Colonic mucosa (tissue), 4 donors: ENCODE measurements around the gene CSF2RB. TPM values are rescaled to one million over a fixed set of nuclear protein-coding genes. Genes with fewer than 3 reads are reported as not detected.

ENCODE experiments used
- DNase-seq: peaks from one replicate; pipeline ENCODE4 v3.0.0-alpha.2; 2020
- H3K27ac ChIP-seq: fragments of 200-600 bp; one replicate; pipeline ENCODE4 v1.8.0; 2021
- H3K27me3 ChIP-seq: fragments of 200-600 bp; one replicate; pipeline ENCODE4 v1.8.0; 2021
- H3K36me3 ChIP-seq: fragments of 200-600 bp; one replicate; pipeline ENCODE4 v1.8.0; 2021
- H3K4me1 ChIP-seq: fragments of 200-600 bp; one replicate; pipeline ENCODE4 v1.8.0; 2021; ENCODE audit warnings: mild to moderate bottlenecking
- H3K4me3 ChIP-seq: fragments of 200-600 bp; one replicate; pipeline ENCODE4 v1.8.0; 2021
- H3K9ac ChIP-seq, 2 donors: one replicate each; pipeline ENCODE4 v1.7.0; 2013; ENCODE audit warnings: control low read depth in 2 of 2, low read depth in 2 of 2, low read length in 2 of 2
- H3K9me3 ChIP-seq: fragments of 200-600 bp; one replicate; pipeline ENCODE4 v1.8.0; 2021
- intact Hi-C: fragments of 100-400 bp; cut with DNase I; formaldehyde crosslinking; loops from one replicate; pipeline ENCODE4 v1.14.1; 2022
- total RNA-seq, 2 donors: library from RNA; stranded (reverse); fragmentation: NEBNext Ultra II Directional in 1 of 2; extraction: Animal tissue kit (Norgen Biotek cat#: 25700) in 1 of 2; gene quantifications; one replicate each; pipeline ENCODE4 v1.2.1, GENCODE V29; 2021
- TF ChIP-seq, protein P1 (sequence below): fragments of 200-600 bp; IDR thresholded peaks from one replicate; pipeline ENCODE4 v1.8.0; 2022; ENCODE audit warnings: antibody characterized with exemption, mild to moderate bottlenecking
- donor health status: healthy.
- donor health status: DM: no; HTN: no; CAD: no.
- donor health status: DM: no; HTN: no; CAD: no.

The CSF2RB gene
- total RNA-seq, 2 donors from 2014 or later: 2.1 to 5.2 TPM

DNA sequence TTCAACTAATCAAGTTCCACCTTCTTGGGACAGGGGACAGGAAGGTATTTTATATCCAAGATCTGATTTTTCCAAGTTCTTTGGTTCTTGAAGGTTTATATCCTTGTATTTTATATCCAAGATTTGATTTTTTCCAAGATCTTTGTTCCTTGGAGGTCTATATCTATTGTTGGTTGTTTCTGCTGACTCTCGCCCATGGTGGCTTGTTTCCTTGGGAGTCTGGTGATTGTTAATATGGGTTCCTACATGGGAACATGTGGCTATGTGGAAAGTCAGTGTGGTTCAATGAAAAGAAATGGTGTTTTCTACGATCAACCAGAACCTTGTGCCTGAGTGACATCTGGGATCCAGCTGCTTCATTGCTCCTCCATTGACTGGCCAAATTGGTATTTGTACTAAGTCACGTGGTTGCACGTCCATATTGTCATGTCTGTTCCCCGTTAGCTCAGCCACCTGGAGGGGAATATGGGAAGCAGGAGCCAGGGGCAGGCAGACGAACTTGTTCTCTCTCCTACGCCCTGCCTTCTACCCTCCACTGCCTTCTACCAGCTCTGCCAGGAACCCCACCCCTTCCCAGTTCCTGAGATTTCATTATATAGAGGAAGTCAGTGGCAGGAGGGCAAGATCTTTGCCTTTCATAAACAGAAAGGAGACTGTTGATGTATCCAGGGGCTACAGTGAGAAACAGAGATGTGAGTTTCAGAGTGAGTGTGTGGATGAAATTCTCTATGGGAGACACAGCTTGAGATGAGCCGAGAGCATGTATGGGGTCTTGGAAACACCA is 11.1 kb upstream of the CSF2RB start:
- Histone ChIP-seq H3K4me1 (no peaks in the 10 kb centered on the region), H3K27me3 (no peaks in the 10 kb centered on the region), H3K9me3 (no peaks in the 10 kb centered on the region), H3K9ac (no peak overlapping the region), H3K27ac (no peak overlapping the region), H3K4me3 (no peak overlapping the region), H3K36me3 (no peaks in the 10 kb centered on the region)
- intact Hi-C loops: no loop called here
- no peak for DNase-seq
- TF ChIP-seq, protein P1, sequence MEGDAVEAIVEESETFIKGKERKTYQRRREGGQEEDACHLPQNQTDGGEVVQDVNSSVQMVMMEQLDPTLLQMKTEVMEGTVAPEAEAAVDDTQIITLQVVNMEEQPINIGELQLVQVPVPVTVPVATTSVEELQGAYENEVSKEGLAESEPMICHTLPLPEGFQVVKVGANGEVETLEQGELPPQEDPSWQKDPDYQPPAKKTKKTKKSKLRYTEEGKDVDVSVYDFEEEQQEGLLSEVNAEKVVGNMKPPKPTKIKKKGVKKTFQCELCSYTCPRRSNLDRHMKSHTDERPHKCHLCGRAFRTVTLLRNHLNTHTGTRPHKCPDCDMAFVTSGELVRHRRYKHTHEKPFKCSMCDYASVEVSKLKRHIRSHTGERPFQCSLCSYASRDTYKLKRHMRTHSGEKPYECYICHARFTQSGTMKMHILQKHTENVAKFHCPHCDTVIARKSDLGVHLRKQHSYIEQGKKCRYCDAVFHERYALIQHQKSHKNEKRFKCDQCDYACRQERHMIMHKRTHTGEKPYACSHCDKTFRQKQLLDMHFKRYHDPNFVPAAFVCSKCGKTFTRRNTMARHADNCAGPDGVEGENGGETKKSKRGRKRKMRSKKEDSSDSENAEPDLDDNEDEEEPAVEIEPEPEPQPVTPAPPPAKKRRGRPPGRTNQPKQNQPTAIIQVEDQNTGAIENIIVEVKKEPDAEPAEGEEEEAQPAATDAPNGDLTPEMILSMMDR: no peak

DNA sequence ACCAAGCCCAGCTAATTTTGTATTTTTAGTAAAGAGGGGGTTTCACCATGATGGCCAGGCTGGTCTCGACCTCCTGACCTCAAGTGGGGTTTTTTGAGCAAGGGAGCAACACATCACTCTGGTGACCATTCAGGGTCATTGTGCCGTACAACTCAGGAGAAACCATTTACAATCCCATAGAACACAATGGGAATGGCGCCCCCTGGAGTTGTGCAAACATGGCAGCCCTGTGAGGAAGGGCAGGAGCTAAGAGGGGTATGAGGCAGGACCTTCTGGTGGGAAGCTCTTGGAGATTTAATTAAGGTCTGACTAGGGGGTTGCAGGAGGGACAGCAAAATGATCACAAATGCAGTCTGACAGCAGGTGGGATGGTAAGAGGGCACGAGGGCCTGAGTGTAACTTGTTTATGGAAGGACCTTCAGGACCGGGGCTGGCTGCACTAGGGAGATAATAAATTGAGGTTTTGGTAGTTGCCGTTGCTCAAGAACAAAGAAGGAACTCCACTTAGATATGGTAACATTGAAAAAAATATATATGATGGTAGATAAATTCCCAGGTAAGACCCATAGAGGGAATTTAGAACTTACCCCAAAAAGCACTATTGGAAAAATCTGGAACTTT is 9.1 kb upstream of the CSF2RB start:
- H3K4me3 ChIP-seq: no peak overlapping the region
- no peaks in the 10 kb centered on the region for H3K36me3 ChIP-seq
- no peak for DNase-seq
- no peaks in the 10 kb centered on the region for H3K9me3 ChIP-seq
- no peaks in the 10 kb centered on the region for H3K4me1 ChIP-seq
- no peaks in the 10 kb centered on the region for H3K27me3 ChIP-seq
- no peak overlapping the region for H3K27ac ChIP-seq
- TF ChIP-seq, protein P1: no peak
- intact Hi-C loops: no loop called here
- H3K9ac ChIP-seq: no peak overlapping the region

DNA sequence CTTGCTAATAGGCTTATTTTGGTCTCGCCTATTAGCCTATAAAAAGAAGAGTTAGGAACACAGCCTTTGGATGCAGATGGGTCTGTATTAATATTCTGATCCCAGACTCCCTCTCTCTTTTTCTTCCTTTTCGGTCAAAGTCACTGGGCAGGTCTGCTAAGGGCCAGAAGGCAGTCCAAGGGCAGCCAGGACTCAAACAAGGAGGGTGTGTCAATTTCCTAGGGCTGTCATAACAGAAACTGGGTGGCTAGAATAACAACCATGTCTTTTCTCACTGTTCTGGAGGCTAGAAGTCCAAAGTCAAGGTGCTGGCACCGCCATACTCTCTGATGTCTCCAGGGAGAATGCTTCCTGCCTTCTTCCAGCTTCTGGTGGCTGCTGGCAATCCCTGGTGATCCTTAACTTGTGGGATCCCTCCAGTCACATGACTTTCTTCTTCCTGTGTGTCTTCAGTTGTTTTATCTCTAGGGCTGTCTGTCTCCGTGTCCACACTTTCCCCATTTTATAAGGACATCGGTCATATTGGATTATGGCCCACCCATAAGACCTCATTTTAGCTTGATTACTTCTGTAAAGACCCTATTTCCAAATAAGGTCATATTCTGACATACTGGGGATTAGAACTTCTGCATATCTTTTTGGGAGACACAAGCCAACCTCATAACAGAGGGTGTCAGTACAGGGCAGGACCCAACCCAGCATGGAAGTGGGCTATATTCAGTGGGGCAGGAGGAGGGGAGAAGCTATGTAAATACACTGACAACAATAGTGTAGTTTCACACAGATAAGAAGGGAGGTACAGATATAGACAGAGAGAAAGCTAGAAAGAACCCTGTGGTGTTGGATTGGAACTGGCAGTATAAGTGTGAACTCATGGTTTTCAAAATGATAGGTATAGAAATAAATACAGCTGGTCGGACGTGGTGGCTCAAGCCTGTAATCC is 5.9 kb upstream of the CSF2RB start:
- Histone ChIP-seq H3K9me3 (no peaks in the 10 kb centered on the region), H3K27me3 (no peaks in the 10 kb centered on the region), H3K27ac (no peak overlapping the region), H3K9ac (no peak overlapping the region), H3K4me3 (no peak overlapping the region), H3K36me3 (no peaks in the 10 kb centered on the region), H3K4me1 (no peaks in the 10 kb centered on the region)
- DNase-seq: no peak
- intact Hi-C loops: no loop called here
- TF ChIP-seq, protein P1: no peak

DNA sequence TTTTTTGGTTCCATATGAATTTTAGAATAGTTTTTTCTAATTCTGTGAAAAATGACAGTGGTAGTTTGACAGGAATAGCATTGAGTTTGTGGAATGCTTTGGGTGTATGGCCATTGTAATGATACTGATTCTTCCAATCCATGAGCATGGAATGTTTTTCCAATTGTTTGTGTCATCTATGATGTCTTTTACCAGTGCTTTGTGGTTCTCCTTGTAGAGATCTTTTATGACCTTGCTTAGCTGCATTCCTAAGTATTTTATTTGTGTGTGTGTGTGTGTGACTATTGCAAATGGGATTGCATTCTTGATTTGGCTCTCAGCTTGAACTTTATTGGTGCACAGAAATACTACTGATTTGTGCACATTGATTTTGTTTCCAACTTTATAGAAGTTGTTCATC is 3.0 kb upstream of the CSF2RB start:
- TF ChIP-seq, protein P1: no peak
- no peak overlapping the region for H3K9ac ChIP-seq
- no peak overlapping the region for H3K27ac ChIP-seq
- no peaks in the 10 kb centered on the region for H3K4me1 ChIP-seq
- no peaks in the 10 kb centered on the region for H3K36me3 ChIP-seq
- DNase-seq: no peak
- H3K27me3 ChIP-seq: no peaks in the 10 kb centered on the region
- no peak overlapping the region for H3K4me3 ChIP-seq
- H3K9me3 ChIP-seq: no peaks in the 10 kb centered on the region
- intact Hi-C loops: no loop called here

DNA sequence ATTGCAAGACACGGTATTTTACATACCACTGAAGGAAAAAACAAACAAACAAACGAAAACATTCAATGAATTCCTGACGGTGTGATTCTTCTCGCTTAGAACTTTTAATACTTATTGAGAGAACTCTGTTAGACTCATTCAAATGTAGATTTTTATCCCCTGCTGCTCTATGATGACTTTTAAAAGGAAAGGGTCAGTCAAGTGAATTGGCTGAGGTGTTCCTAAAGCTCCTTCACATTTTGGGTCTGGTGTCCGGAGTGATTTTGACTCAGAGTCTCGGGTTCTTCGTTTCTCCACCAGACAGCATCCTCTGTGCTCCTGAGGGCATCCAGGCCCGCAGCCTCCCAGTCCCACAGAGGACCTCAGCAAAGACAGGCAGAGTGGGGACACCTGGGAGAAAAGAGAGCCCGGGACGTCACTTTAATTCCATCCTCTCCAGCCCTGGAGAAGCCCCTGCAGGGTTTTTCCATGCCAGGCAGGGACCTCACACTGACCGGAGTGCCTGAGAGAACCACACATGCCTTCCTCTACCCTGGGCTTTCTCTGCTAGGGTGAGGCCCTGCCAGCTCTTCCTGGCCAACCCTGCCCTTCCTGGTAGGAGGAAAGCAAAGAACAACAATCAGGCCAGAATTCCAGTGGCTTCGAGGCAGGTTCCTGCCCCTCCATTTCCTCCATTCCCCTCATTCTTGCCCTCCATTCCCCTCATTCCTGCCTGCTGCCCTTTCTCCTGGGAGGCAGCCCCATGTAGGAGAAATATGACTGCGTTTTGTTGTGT is 1.4 kb upstream of the CSF2RB start:
- no peak overlapping the region for H3K9ac ChIP-seq
- no peaks in the 10 kb centered on the region for H3K36me3 ChIP-seq
- H3K27me3 ChIP-seq: no peaks in the 10 kb centered on the region
- TF ChIP-seq, protein P1: no peak
- intact Hi-C loops: no loop called here
- DNase-seq: no peak
- H3K9me3 ChIP-seq: no peaks in the 10 kb centered on the region
- H3K4me1 ChIP-seq: no peaks in the 10 kb centered on the region
- no peak overlapping the region for H3K27ac ChIP-seq
- H3K4me3 ChIP-seq: no peak overlapping the region
